Measurements from ENCODE around the gene MBLAC1. TPM values are rescaled to one million over a fixed set of nuclear protein-coding genes. Genes with fewer than 3 reads are reported as not detected.

MBLAC1 gene
- total RNA-seq (ENCODE audit: low replicate concordance): 2.7 and 2.8 TPM in 2 replicates
- long read RNA-seq: 0 reads

- peak; percentile 92 for DNase-seq (ENCODE audit: extremely low spot score, unreplicated experiment)
- no peaks in the 10 kb centered on the region for H3K9me3 Mint-ChIP-seq
- H3K4me3 Mint-ChIP-seq: peak within 1 kb of the TSS; percentile 100
- H3K4me1 Mint-ChIP-seq (ENCODE audit: unreplicated experiment): peaks cover 17% of the 10 kb centered on the region
- TF ChIP-seq CTCF (conservative IDR thresholded peaks at IDR 0.05): no peak
- peak within 1 kb of the TSS; percentile 100 for H3K27ac Mint-ChIP-seq
- H3K36me3 Mint-ChIP-seq: no peaks in the 10 kb centered on the region
- no peaks in the 10 kb centered on the region for H3K27me3 Mint-ChIP-seq
These were observed at the start of gene MBLAC1 for GRCh38 chr7:100126931-100127865. Gene MBLAC1, plus strand, starts transcription at chr7:100126967. Its CDS starts 429 bp downstream, at chr7:100127396.

- DNase-seq (ENCODE audit: extremely low spot score, unreplicated experiment): no peak
- Mint-ChIP-seq H3K36me3 (peaks cover 73% of the 10 kb centered on the region), H3K27me3 (no peaks in the 10 kb centered on the region), H3K9me3 (peaks cover 18% of the 10 kb centered on the region), H3K27ac (peak overlapping the region; percentile 77), H3K4me3 (peak overlapping the region; percentile 75), H3K4me1 (ENCODE audit: unreplicated experiment) (peaks cover 14% of the 10 kb centered on the region)
- no peak for TF ChIP-seq CTCF (conservative IDR thresholded peaks at IDR 0.05)
These were observed 49.6 kb upstream of the MBLAC1 start for GRCh38 chr7:100077205-100077604.

GRCh38 chr7:100079024-100079560 is 47.7 kb upstream of the MBLAC1 start:
- TF ChIP-seq CTCF (conservative IDR thresholded peaks at IDR 0.05): no peak
- peaks cover 54% of the 10 kb centered on the region for H3K36me3 Mint-ChIP-seq
- H3K4me3 Mint-ChIP-seq: peak overlapping the region; percentile 97
- no peak for DNase-seq (ENCODE audit: extremely low spot score, unreplicated experiment)
- H3K27me3 Mint-ChIP-seq: no peaks in the 10 kb centered on the region
- H3K27ac Mint-ChIP-seq: peak overlapping the region; percentile 65
- peaks cover 20% of the 10 kb centered on the region for H3K4me1 Mint-ChIP-seq (ENCODE audit: unreplicated experiment)
- H3K9me3 Mint-ChIP-seq: peaks cover 14% of the 10 kb centered on the region

GRCh38 chr7:100080907-100081534 is 45.7 kb upstream of the MBLAC1 start:
- no peak for TF ChIP-seq CTCF (conservative IDR thresholded peaks at IDR 0.05)
- Mint-ChIP-seq H3K4me3 (peak overlapping the region; percentile 97), H3K9me3 (peaks cover 9% of the 10 kb centered on the region), H3K4me1 (ENCODE audit: unreplicated experiment) (peaks cover 20% of the 10 kb centered on the region), H3K36me3 (peaks cover 35% of the 10 kb centered on the region), H3K27me3 (no peaks in the 10 kb centered on the region), H3K27ac (peak overlapping the region; percentile 90)
- DNase-seq (ENCODE audit: extremely low spot score, unreplicated experiment): no peak

- Mint-ChIP-seq H3K36me3 (peaks cover 29% of the 10 kb centered on the region), H3K27ac (peak within 1 kb of the TSS; percentile 90), H3K9me3 (peaks cover 9% of the 10 kb centered on the region), H3K4me1 (ENCODE audit: unreplicated experiment) (peaks cover 20% of the 10 kb centered on the region), H3K27me3 (no peaks in the 10 kb centered on the region), H3K4me3 (peak within 1 kb of the TSS; percentile 97)
- peak; percentile 98 for TF ChIP-seq CTCF (conservative IDR thresholded peaks at IDR 0.05)
- DNase-seq (ENCODE audit: extremely low spot score, unreplicated experiment): peak; percentile 99
These were observed 45.1 kb upstream of the MBLAC1 start, which contains the start of gene ZNF3 for GRCh38 chr7:100081535-100082102. Gene ZNF3, minus strand, starts transcription at chr7:100081723. Its CDS starts 4,366 bp downstream, at chr7:100077357.
